Prostate gland (tissue), 2 donors: ENCODE measurements around the gene RARA. TPM values are rescaled to one million over a fixed set of nuclear protein-coding genes. Genes with fewer than 3 reads are reported as not detected.

Source experiments
- DNase-seq: peaks from one replicate; pipeline ENCODE4 v3.0.0-alpha.2; 2019; ENCODE audit warnings: low spot score
- H3K27ac ChIP-seq, 2 donors: fragments of 200-600 bp; sonication (generic); 2 replicates each; pipeline ENCODE4 v1.5.1; 2017 to 2019
- H3K27me3 ChIP-seq: fragments of 200-600 bp; sonication (generic); replicated peaks from 2 replicates; pipeline ENCODE4 v1.5.1; 2019; ENCODE audit not compliant: insufficient read depth
- H3K36me3 ChIP-seq, 2 donors: fragments of 200-600 bp; sonication (generic); 1 replicate in 1 of 2; 2 replicates in 1 of 2; pipeline versions ENCODE4 v1.5.1 to v1.8.1; 2017 to 2019
- H3K4me1 ChIP-seq: fragments of 200-600 bp; sonication (generic); replicated peaks from 2 replicates; pipeline ENCODE4 v1.5.1; 2019
- H3K4me3 ChIP-seq, 2 donors: fragments of 200-600 bp; sonication (generic); 2 replicates each; pipeline ENCODE4 v1.5.1; 2017 to 2019
- H3K9me3 ChIP-seq: fragments of 200-600 bp; sonication (generic); 2 replicates; pipeline ENCODE4 v1.5.1; 2017
- CTCF ChIP-seq, 4 experiments: fragments of 200-600 bp in 2 of 4; fragments of 450-650 bp in 2 of 4; sonication (generic) in 2 of 4; IDR thresholded peaks; 1 replicate in 3 of 4; 2 replicates in 1 of 4; pipeline ENCODE4 v1.5.1; 2016 to 2019; ENCODE audit warnings: antibody characterized with exemption in 4 of 4, mild to moderate bottlenecking in 2 of 4, moderate library complexity in 2 of 4
- POLR2A ChIP-seq: fragments of 450-650 bp; IDR thresholded peaks from one replicate; pipeline ENCODE4 v1.6.1; 2016; ENCODE audit warnings: antibody characterized with exemption, mild to moderate bottlenecking
- POLR2AphosphoS5 ChIP-seq: sonication (generic); formaldehyde crosslinking; IDR thresholded peaks from one replicate; pipeline ENCODE4 v1.6.1; 2017; ENCODE audit warnings: antibody characterized with exemption
- WGBS: methylation state at CpG from one replicate; pipeline ENCODE4 v1.1.5; 2018; 5-methylcytosine and 5-hydroxymethylcytosine counted together
- intact Hi-C: fragments of 100-400 bp; cut with DNase I; formaldehyde crosslinking; loops from one replicate; pipeline ENCODE4 v1.14.2; 2022
- small RNA-seq, 2 donors: library from RNA; depleted of rRNA; stranded (forward); fragments of <200 nt; gene quantifications; one replicate each; pipeline ENCODE3, GENCODE V24; 2016
- total RNA-seq, 2 donors: library from RNA; depleted of rRNA; stranded (reverse); fragments of >200 nt; gene quantifications; one replicate each; pipeline ENCODE4 v1.1.0, GENCODE V29; 2016

RARA gene
- total RNA-seq, 2 donors from 2014 or later = 24.4 to 70.6 TPM

- intact Hi-C loops = loop anchor here (2.0 kb wide), 1 partner anchor 134 kb away; no protein-coding TSS in a partner anchor
- Histone ChIP-seq H3K27me3 (no peaks in the 10 kb centered on the region), H3K9me3 (no peaks in the 10 kb centered on the region)
Measured at GRCh38 chr17:40399185-40399584, 90.2 kb downstream of the RARA start.

DNA sequence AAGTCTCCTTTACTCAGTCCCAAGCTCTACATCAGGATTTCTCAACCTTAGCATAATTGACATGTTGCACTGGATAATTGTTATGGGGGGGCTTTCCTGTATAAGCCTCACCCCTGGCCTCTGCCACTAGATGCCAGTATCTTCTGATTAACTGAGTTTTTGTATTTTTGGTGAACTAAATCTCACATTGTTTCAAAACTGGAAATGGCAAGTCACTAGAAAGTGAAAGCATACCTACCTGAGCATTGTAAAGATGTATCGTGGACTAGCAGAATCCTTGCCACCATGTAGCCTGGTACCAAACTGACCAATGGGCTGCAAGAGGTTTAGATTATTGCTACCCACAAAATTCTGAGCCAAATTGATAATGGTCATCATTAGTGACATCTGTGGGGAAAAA is 93.7 kb downstream of the RARA start:
- H3K4me1 ChIP-seq = no peaks in the 10 kb centered on the region
- H3K36me3 ChIP-seq = no peaks in the 10 kb centered on the region
- no peak overlapping the region for H3K4me3 ChIP-seq
- no peak for DNase-seq
- no peaks in the 10 kb centered on the region for H3K9me3 ChIP-seq
- WGBS = 91% methylated on average over 1 of the region's 1 CpG
- H3K27me3 ChIP-seq = no peaks in the 10 kb centered on the region
- no peak overlapping the region for H3K27ac ChIP-seq
- intact Hi-C loops = loop anchor here (5.0 kb wide), 2 partner anchors 35 to 70 kb away; no protein-coding TSS in a partner anchor
- TF ChIP-seq POLR2AphosphoS5 (no peak), CTCF (IDR thresholded peaks at IDR 0.05) (no peak), POLR2A (no peak)

More at GRCh38 chr17:40399185-40399584, 90.2 kb downstream of the RARA start:
- peak in 3 of 4 experiments; percentile 55 to 69 (median 64) for TF ChIP-seq CTCF (IDR thresholded peaks at IDR 0.05)
- no peak for TF ChIP-seq POLR2AphosphoS5
- Histone ChIP-seq H3K36me3 (no peaks in the 10 kb centered on the region), H3K4me1 (no peaks in the 10 kb centered on the region), H3K4me3 (no peak overlapping the region), H3K27ac (no peak overlapping the region)
- no peak for DNase-seq
- 62% methylated on average over 4 of the region's 4 CpGs for WGBS

DNA sequence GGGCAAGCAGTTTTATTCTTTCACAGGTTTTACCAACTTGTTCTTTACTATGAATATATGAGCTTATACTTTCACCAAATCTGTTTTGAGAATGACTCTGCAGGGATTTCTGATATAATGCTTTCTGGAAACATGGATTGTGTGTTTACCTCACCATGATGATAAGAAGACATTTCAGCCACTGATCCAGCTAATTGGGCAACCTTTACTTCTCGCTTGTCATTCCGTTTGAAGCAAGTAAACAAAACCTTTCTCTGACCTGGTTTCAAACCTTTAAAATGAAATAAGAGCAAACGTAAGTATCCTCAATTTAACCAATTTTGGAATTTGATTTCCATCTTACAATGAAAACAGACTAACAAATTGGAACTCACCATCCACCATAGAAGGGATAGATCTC is 95.0 kb downstream of the RARA start:
- intact Hi-C loops = loop anchor here (5.0 kb wide), 2 partner anchors 33 to 68 kb away; no protein-coding TSS in a partner anchor
- no peaks in the 10 kb centered on the region for H3K4me1 ChIP-seq
- H3K27me3 ChIP-seq = no peaks in the 10 kb centered on the region
- H3K36me3 ChIP-seq = no peaks in the 10 kb centered on the region
- no peak overlapping the region for H3K4me3 ChIP-seq
- no peak for TF ChIP-seq POLR2AphosphoS5
- no peak for TF ChIP-seq CTCF (IDR thresholded peaks at IDR 0.05)
- TF ChIP-seq POLR2A = no peak
- no peaks in the 10 kb centered on the region for H3K9me3 ChIP-seq
- H3K27ac ChIP-seq = no peak overlapping the region
- WGBS = 57% methylated on average over 3 of the region's 3 CpGs
- no peak for DNase-seq

Small RNA genes lying within 50 kb of the gene (small RNA-seq; reads per million reads assigned to genes)
- gene RF00019 (0 reads per million in 2 donors), gene RNA5SP441 (0 reads per million in 2 donors)

Other genes starting within 250 kb of the RARA start
- 10 to 100 TPM; 35.2 to 79.8 TPM for gene THRA, start 246.2 kb upstream of the RARA start, total RNA-seq
- 10 to 100 TPM; 10.7 to 35.2 TPM for gene NR1D1, start 208.6 kb upstream of the RARA start, total RNA-seq
- gene MSL1, start 187.2 kb upstream of the RARA start, total RNA-seq = 100 to 1,000 TPM in 1 of 2 donors, 10 to 100 TPM in 1; 77.0 to 112 TPM
- gene CASC3, start 168.6 kb upstream of the RARA start, total RNA-seq = 10 to 100 TPM; 59.8 to 94.3 TPM
- gene RAPGEFL1, start 131.7 kb upstream of the RARA start, total RNA-seq = 10 to 100 TPM; 14.2 to 25.1 TPM
- 10 to 100 TPM; 12.6 to 27.0 TPM for gene WIPF2, start 89.9 kb upstream of the RARA start, total RNA-seq
- 10 to 100 TPM in 1 of 2 donors, 1 to 10 TPM in 1; 2.1 to 10.3 TPM for gene CDC6, start 21.3 kb upstream of the RARA start, total RNA-seq
- 1 to 10 TPM in 1 of 2 donors, under 1 TPM in 1; 0.82 to 5.3 TPM for gene GJD3, start 55.6 kb downstream of the RARA start, total RNA-seq
- gene TOP2A, start 108.7 kb downstream of the RARA start, total RNA-seq = 10 to 100 TPM in 1 of 2 donors, 1 to 10 TPM in 1; 3.1 to 15.9 TPM
- 100 to 1,000 TPM; 132 to 154 TPM for gene IGFBP4, start 134.3 kb downstream of the RARA start, total RNA-seq
- gene TNS4, start 192.4 kb downstream of the RARA start, total RNA-seq = 10 to 100 TPM; 51.3 to 56.1 TPM